ENCODE results near the gene SSBP4. TPM values are rescaled to one million over a fixed set of nuclear protein-coding genes. Genes with fewer than 3 reads are reported as not detected.

SSBP4 gene
- total and polyA plus RNA-seq, 2 donors (not counting 3 experiments of a cell fraction or from before 2014, with no cell fraction given): 89.6 to 151 TPM

- Histone ChIP-seq H3K79me2 (ENCODE audit: control insufficient read depth, insufficient read depth, low read length) (peaks cover 74% of the 10 kb centered on the region), H3K4me2 (ENCODE audit: insufficient read depth, low read length) (no peak overlapping the region), H4K20me1 (replicated peaks; ENCODE audit: control insufficient read depth, extremely low read depth, insufficient read depth, low read length) (no peaks in the 10 kb centered on the region), H3K4me3 (replicated peaks in 1 of 3; ENCODE audit: insufficient read depth in 1 of 3, low read depth in 1 of 3, low read length in 3 of 3) (no peak overlapping the region), H3K9me1 (replicated peaks; ENCODE audit: control insufficient read depth, extremely low read depth, insufficient read depth, low read length) (no peaks in the 10 kb centered on the region), H3K27ac (ENCODE audit: insufficient read depth, low read depth, low read length) (no peak overlapping the region), H3K4me1 (ENCODE audit: control insufficient read depth, extremely low read depth, insufficient read depth, low read length) (peaks cover 11% of the 10 kb centered on the region), H2AFZ (ENCODE audit: low read depth, low read length) (no peak overlapping the region), H3K27me3 (ENCODE audit: control insufficient read depth in 2 of 2, insufficient read depth in 2 of 2, low read length in 2 of 2) (no peaks in the 10 kb centered on the region), H3K36me3 (ENCODE audit: control insufficient read depth in 2 of 2, extremely low read depth in 1 of 2, insufficient read depth in 2 of 2, low read length in 2 of 2) (peaks cover 0 to 2% of the 10 kb centered on the region in 2 experiments), H3K9ac (replicated peaks; ENCODE audit: extremely low read depth, insufficient read depth, low read length) (no peak overlapping the region), H3K9me3 (replicated peaks; ENCODE audit: control insufficient read depth, insufficient read depth, low read length) (no peaks in the 10 kb centered on the region)
- TF ChIP-seq MAX (IDR thresholded peaks at IDR 0.05; ENCODE audit: insufficient read depth, insufficient read length): no peak
- TF ChIP-seq MYC (IDR thresholded peaks at IDR 0.05; ENCODE audit: low read depth, low read length): no peak
- TF ChIP-seq POLR2A (IDR thresholded peaks at IDR 0.05; ENCODE audit: low read depth, low read length): no peak
- TF ChIP-seq, protein P1, sequence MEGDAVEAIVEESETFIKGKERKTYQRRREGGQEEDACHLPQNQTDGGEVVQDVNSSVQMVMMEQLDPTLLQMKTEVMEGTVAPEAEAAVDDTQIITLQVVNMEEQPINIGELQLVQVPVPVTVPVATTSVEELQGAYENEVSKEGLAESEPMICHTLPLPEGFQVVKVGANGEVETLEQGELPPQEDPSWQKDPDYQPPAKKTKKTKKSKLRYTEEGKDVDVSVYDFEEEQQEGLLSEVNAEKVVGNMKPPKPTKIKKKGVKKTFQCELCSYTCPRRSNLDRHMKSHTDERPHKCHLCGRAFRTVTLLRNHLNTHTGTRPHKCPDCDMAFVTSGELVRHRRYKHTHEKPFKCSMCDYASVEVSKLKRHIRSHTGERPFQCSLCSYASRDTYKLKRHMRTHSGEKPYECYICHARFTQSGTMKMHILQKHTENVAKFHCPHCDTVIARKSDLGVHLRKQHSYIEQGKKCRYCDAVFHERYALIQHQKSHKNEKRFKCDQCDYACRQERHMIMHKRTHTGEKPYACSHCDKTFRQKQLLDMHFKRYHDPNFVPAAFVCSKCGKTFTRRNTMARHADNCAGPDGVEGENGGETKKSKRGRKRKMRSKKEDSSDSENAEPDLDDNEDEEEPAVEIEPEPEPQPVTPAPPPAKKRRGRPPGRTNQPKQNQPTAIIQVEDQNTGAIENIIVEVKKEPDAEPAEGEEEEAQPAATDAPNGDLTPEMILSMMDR (IDR thresholded peaks at IDR 0.05; ENCODE audit: extremely low read depth in 1 of 2, insufficient read depth in 1 of 2, low read depth in 1 of 2, low read length in 2 of 2): no peak
- TF ChIP-seq EZH2 (IDR thresholded peaks at IDR 0.05; ENCODE audit: borderline replicate concordance, low read depth, low read length, severe bottlenecking): no peak
- TF ChIP-seq JUN (IDR thresholded peaks at IDR 0.05; ENCODE audit: borderline replicate concordance, insufficient read depth, insufficient read length, low read depth): no peak
- no peak for TF ChIP-seq FOS (IDR thresholded peaks at IDR 0.05; ENCODE audit: borderline replicate concordance, insufficient read depth, low read length)
- TF ChIP-seq GATA2 (IDR thresholded peaks at IDR 0.05; ENCODE audit: insufficient read depth, insufficient read length, low read depth, low read length): no peak
- no peak for TF ChIP-seq POLR2AphosphoS5 (IDR thresholded peaks at IDR 0.05; ENCODE audit: insufficient read depth, low read depth, low read length)
- POLR2A ChIA-PET: no interaction called here
- dilution Hi-C loops (cut with MboI; ENCODE audit: extremely low pct_ligation_motif_present, low sequenced_read_pairs) (no loop called here), intact Hi-C loops (cut with micrococcal nuclease) (no loop called here)
- DNase-seq (ENCODE audit: low read depth, low spot score) (no peak), FAIRE-seq (no peak)
- BruUV-seq (replicated peaks): no TSS peak
- CTCF ChIA-PET: no interaction called here
Observed at GRCh38 chr19:18423258-18424020, 4.2 kb downstream of the SSBP4 start.
